Measurements from ENCODE around the gene TRIO.

Gene TRIO

DNA sequence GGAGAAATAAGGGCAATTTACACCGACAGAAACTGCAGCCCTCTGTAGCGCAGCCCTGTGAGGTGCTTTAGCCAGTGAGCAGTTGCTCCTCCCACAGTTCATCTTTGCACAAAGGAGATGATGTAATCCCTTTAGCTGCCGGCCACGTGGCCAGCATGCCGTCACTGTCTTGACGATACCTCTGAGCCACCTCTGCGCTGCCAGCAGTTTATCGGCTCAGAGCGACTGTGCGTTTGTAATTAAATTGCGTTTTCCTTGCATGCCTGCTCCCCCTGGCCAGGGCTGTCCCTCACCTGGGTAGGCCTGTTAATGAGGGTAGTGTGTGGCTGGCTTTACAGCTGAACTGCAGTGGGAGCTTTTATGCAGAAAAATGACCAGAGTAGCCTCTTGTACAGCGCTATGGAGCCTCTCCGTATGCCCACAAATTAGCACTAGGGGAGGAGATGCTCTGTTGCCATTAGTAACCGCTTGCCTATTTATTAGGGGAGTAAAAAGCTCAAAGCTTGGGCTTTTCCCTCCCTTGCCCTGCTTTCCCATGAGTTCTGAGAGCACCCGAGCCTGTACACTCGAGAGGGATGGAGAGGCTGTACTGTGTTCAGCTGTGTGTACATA, 107.0 kb downstream of the TRIO start (continued):
- TF ChIP-seq ZEB2 (tag by site-specific recombination; IDR thresholded peaks at IDR 0.05): peak; percentile 90
- peak; percentile 72; the same call in 1 of the 2 replicates for TF ChIP-seq FEZF1 (tag by site-specific recombination; IDR thresholded peaks at IDR 0.05)
- no peak for TF ChIP-seq TCF7L2 (IDR thresholded peaks at IDR 0.05; ENCODE audit: borderline replicate concordance, low read depth, low read length)
- TF ChIP-seq MEIS1 (CRISPR knock-in tag; IDR thresholded peaks at IDR 0.05; ENCODE audit: borderline replicate concordance): no peak
- peak; percentile 47; the same call in 1 of the 2 replicates for TF ChIP-seq KLF8 (tag by site-specific recombination; IDR thresholded peaks at IDR 0.05)
- no peak for TF ChIP-seq ZNF549 (tag by site-specific recombination; IDR thresholded peaks at IDR 0.05)
- no peak for TF ChIP-seq KLF9 (tag by site-specific recombination; IDR thresholded peaks at IDR 0.05; ENCODE audit: low read depth)
- peak; percentile 11; the same call in 1 of the 2 replicates for TF ChIP-seq ZNF19 (tag by site-specific recombination; IDR thresholded peaks at IDR 0.05; ENCODE audit: low read depth)
- peak; percentile 70 for TF ChIP-seq ZNF366 (tag by site-specific recombination; conservative IDR thresholded peaks at IDR 0.05)
- no peak for TF ChIP-seq YY2 (tag by site-specific recombination; IDR thresholded peaks at IDR 0.05)
- TF ChIP-seq ZNF670 (tag by site-specific recombination; IDR thresholded peaks at IDR 0.05; ENCODE audit: low read depth): no peak
- no peak for TF ChIP-seq ZNF239 (tag by site-specific recombination; IDR thresholded peaks at IDR 0.05)
- TF ChIP-seq ZNF521 (tag by site-specific recombination; IDR thresholded peaks at IDR 0.05): no peak
- TF ChIP-seq ZNF544 (tag by site-specific recombination; IDR thresholded peaks at IDR 0.05): no peak
- peak; percentile 19; the same call in 1 of the 2 replicates for TF ChIP-seq ZBTB1 (tag by site-specific recombination; IDR thresholded peaks at IDR 0.05)
- TF ChIP-seq HOXC10 (CRISPR knock-in tag; IDR thresholded peaks at IDR 0.05): no peak
- TF ChIP-seq ZNF426 (tag by site-specific recombination; IDR thresholded peaks at IDR 0.05): no peak
- no peak for TF ChIP-seq ZNF560 (tag by site-specific recombination; IDR thresholded peaks at IDR 0.05; ENCODE audit: borderline replicate concordance)
- no peak for TF ChIP-seq SALL2 (tag by site-specific recombination; IDR thresholded peaks at IDR 0.05; ENCODE audit: borderline replicate concordance)
- no peak for TF ChIP-seq GLI4 (tag by site-specific recombination; IDR thresholded peaks at IDR 0.05)
- TF ChIP-seq ZNF76 (tag by site-specific recombination; IDR thresholded peaks at IDR 0.05; ENCODE audit: borderline replicate concordance, low read depth): peak; percentile 66; the same call in 1 of the 2 replicates
- TF ChIP-seq IKZF3 (tag by site-specific recombination; IDR thresholded peaks at IDR 0.05): no peak
- peak; percentile 94 for TF ChIP-seq ZNF2 (tag by site-specific recombination; IDR thresholded peaks at IDR 0.05)
- no peak; the same call in 1 of the 2 replicates for TF ChIP-seq ZFP69B (tag by site-specific recombination; IDR thresholded peaks at IDR 0.05)
- TF ChIP-seq ZBTB44 (tag by site-specific recombination; IDR thresholded peaks at IDR 0.05): peak; percentile 66
- TF ChIP-seq ZNF350 (tag by site-specific recombination; IDR thresholded peaks at IDR 0.05): no peak
- TF ChIP-seq ZSCAN4 (tag by site-specific recombination; IDR thresholded peaks at IDR 0.05): no peak
- TF ChIP-seq RBAK (tag by site-specific recombination; IDR thresholded peaks at IDR 0.05): no peak
- TF ChIP-seq SCRT1 (tag by site-specific recombination; IDR thresholded peaks at IDR 0.05; ENCODE audit: borderline replicate concordance): no peak
- TF ChIP-seq AEBP2 (tag by site-specific recombination; IDR thresholded peaks at IDR 0.05; ENCODE audit: borderline replicate concordance): no peak
- no peak for TF ChIP-seq PRDM2 (tag by site-specific recombination; IDR thresholded peaks at IDR 0.05; ENCODE audit: borderline replicate concordance)
- TF ChIP-seq ZNF660 (tag by site-specific recombination; IDR thresholded peaks at IDR 0.05): peak; percentile 88
